Activated CD8-positive, alpha-beta memory T cell treated with anti-CD3 and anti-CD28 coated beads for 36 hours (primary cell): ENCODE results near the gene HOXD8. TPM values are rescaled to one million over a fixed set of nuclear protein-coding genes. Genes with fewer than 3 reads are reported as not detected.

Source experiments
- CTCF ChIA-PET: fragments of 350-600 bp; sonication (Branson Sonifier 250); formaldehyde crosslinking; loops from one replicate; lab custom pipeline; 2021; ENCODE audit warnings: antibody characterized with exemption; lab: Charles Lee
- POLR2A ChIA-PET: fragments of 350-600 bp; sonication (Branson Sonifier 250); formaldehyde crosslinking; loops from one replicate; lab custom pipeline; 2021; ENCODE audit warnings: antibody characterized with exemption; lab: Charles Lee
- total RNA-seq, 2 experiments: library from RNA; stranded (reverse); gene quantifications; one replicate each; pipeline ENCODE4 v1.2.3, GENCODE V29; 2021

Gene HOXD8
- total RNA-seq, 2 experiments from 2014 or later, result not detected

DNA sequence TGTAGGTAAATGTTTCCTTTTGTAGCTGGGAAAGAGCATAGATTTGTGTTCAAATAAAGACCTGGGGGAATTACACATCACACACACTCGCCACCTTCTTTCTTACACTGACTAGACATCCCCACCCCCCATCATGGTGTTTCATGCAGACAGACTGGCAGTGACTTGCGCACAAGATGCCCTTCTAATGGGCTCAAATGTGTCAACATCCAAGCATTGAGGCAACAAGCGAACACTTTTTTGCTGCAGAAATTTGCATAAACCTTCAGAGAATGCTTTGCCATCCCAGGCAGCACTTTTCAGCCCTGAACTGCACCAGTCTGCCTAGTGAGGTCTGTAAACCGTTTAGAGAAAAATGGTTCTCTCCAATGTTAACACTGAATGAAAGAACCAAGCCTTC, 4.5 kb downstream of the HOXD8 start:
- CTCF ChIA-PET, result no interaction called here
- POLR2A ChIA-PET, result no interaction called here

DNA sequence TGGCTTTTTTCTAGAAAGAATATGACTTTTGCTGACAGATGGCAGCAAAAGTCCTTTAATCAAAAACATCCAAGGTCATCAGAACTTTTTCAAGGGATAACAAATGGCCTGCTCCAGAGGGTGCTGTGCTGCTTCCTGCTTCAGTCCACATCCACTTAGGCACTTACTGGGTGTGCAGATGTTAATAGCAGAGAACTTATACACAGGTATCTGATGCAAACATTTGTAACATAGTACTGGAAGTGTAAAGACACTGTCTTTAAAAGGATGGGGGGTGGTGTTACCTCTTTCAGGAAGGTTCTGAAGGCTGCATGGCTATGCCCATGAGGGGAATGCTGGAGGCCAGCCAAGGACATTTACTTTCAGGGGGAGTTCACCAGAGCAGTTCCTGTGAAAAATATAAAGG, 5.5 kb downstream of the HOXD8 start:
- POLR2A ChIA-PET, result no interaction called here
- CTCF ChIA-PET, result interaction anchor here (1.3 kb wide), 1 partner anchor 504 kb away, joined by 4 read pairs; no protein-coding TSS in a partner anchor

DNA sequence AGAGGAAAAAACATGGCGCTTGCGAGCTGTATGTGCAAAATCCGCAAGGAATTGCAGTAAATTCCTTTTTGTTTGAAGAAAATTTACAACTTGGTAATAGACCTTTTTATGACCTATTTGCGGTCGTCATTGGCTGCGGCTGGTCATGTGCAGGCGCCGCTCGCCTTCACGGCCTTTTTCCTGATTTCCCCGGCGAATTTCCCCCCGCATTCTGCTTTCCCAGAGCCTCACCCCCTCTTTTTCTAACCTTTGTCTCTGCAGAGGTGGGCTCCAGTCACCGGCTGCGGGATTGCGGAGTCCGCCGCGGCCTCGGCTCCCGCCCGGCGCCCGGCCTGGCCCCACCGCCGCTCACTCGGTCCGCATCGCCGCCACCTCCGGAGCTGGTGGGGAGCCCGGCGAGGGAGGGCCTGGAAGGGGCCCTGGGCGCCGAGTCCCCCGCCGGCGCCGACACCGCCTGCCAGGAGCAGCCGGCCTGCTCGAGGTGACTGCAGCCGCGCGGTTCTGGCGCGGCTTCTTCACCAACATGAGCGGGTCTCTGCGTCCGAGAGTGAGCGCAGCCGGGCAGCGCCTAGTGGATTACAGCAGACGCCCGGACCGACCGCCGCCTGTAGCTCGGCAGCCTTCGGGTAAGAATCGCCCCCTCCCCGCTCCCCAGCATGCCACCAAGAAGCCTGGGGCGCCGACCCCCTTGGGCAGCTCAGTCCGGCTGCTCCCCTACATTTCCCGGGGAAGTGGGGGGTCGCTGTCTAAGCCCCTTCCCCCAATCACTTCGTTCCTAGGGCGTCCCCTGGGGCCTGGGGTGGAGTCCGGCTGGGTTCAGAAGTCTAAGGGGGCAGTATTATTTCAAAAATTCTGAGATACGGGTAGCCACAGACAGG, 7.1 kb downstream of the HOXD8 start:
- CTCF ChIA-PET, result interaction anchor here (1.3 kb wide), 1 partner anchor 502 kb away, joined by 4 read pairs; no protein-coding TSS in a partner anchor
- POLR2A ChIA-PET, result no interaction called here

DNA sequence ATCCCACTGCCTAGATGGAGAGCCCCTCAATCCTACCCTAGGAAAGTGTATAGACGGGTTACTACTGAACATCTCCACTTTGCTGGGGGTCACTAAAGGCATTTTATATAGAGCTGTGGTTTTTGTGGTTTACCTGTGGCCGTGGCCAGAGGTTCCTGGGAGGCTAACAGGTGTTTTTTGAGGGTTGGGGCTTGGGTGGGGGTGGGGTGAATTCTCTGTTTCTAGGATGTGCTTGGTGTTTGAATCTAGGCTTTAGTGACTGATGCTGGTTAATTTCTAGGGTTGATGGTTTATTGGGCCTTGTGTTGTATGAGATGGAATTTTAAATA, 7.7 kb downstream of the HOXD8 start:
- CTCF ChIA-PET, result no interaction called here
- POLR2A ChIA-PET, result no interaction called here

DNA sequence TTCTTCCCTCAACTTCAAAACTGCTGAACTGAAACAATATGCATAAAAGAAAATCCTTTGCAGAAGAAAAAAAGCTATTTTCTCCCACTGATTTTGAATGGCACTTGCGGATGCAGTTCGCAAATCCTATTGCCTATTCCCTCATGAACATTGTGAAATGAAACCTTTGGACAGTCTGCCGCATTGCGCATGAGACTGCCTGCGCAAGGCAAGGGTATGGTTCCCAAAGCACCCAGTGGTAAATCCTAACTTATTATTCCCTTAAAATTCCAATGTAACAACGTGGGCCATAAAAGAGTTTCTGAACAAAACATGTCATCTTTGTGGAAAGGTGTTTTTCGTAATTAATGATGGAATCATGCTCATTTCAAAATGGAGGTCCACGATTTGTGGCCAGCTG, 8.4 kb downstream of the HOXD8 start:
- POLR2A ChIA-PET, result no interaction called here
- CTCF ChIA-PET, result interaction anchor here (3.6 kb wide), 1 partner anchor 317 kb away, joined by 24 read pairs; no protein-coding TSS in a partner anchor

DNA sequence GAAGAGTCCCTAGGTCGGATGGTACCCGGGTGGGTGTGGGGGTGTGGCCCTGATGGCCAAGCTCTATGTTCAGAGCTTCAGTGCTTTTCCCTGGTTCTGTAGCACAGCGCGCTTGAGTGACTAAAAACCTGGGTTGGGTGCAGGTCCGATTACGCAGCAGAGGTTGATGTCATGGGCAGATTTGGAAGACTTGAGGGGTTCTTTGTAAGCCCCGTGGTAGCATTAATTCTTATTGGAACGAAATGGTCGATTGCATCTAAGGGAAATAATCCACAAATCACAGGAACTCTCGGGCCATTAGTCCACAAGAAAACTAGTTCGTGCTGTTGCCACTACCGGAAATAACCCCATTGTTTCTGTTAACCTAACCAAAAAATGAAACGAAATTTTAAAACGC, 9.0 kb downstream of the HOXD8 start:
- POLR2A ChIA-PET, result no interaction called here

DNA sequence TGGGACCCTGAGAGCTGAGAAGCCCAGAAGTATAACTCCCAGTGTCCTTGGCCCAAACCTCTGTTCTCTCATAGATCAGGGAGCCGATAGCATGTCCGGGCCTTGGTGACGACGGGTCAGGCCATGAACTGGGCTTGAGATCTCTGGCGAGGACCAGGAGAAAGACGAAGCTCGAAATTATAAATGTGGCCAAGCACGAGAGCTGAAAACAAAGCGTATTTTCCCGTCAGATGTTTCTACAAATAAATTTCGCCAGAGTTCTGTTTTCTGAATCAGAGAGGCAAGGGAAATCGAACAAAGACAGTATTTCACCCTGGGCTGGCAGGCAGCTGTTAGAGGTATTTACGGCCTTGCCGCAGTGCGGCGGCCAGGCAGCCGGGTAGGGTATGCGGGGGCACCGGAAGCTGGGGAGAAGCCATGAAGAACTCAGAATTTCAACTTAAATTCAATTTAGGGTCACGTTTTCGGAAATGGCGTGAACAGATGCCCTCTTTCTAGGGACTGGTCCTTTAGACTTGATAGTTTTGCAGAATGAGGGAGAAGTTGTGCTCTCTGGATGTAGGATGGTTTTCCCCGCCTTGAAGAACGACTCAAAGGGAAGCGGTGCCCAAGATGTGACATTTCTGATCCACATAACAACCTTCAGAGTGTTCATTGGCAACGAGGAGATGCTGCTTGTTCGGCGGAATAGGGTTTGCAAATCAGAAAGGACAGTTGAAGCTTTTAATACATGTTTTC, 9.6 kb downstream of the HOXD8 start:
- ChIA-PET POLR2A (no interaction called here), CTCF (interaction anchor here (1.6 to 3.6 kb wide), 3 partner anchors 29 to 415 kb away, joined by 4 to 24 read pairs (median 4); no protein-coding TSS in a partner anchor)

More for the DNA sequence above, 9.0 kb downstream of the HOXD8 start:
- CTCF ChIA-PET, result interaction anchor here (3.6 kb wide), 1 partner anchor 317 kb away, joined by 24 read pairs; no protein-coding TSS in a partner anchor

DNA sequence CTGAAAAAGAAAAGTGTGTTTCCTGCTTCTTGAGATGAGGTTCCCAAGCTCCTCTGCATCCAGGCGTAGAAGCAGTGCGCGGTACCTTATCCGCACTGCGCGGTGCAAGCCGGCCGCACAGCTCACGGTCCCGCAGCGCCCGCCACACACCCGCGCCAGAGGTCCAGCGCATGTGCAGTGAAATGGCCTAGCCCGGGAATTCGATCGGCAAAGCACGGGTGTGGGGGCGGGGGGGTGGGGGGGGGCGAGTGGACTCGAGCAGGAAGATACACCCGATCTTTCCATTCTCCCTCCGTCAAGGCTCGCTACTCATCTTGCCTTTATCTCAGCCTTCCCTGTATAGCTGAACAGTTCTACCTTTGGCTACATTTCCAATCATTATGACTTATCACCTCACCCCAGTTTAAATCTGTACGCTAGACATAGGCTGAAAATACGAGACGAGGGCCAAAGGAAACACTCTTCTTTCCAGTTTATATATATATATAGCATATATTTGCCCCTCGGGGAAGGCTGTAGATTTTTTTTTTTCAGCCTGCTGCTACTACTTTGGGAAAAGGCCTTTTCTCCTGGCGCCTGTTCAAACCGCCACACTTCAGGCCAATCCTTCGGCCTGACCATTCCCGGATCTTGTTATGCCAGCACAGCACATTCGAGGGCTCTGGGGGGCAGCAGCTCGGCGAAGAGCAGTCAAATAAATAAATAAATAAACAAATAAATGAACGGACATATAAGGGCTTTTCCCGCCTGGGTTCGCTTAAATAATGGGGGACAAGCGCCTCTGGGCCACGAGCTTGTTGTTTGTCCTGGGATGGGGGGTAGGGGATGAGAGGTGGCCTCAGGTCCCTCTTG, 10.4 kb downstream of the HOXD8 start:
- POLR2A ChIA-PET, result no interaction called here
- CTCF ChIA-PET, result interaction anchor here (0.6 to 3.6 kb wide), 21 partner anchors 8 to 1008 kb away, joined by 3 to 24 read pairs (median 4); partner anchors contain the start of gene HOXD8

DNA sequence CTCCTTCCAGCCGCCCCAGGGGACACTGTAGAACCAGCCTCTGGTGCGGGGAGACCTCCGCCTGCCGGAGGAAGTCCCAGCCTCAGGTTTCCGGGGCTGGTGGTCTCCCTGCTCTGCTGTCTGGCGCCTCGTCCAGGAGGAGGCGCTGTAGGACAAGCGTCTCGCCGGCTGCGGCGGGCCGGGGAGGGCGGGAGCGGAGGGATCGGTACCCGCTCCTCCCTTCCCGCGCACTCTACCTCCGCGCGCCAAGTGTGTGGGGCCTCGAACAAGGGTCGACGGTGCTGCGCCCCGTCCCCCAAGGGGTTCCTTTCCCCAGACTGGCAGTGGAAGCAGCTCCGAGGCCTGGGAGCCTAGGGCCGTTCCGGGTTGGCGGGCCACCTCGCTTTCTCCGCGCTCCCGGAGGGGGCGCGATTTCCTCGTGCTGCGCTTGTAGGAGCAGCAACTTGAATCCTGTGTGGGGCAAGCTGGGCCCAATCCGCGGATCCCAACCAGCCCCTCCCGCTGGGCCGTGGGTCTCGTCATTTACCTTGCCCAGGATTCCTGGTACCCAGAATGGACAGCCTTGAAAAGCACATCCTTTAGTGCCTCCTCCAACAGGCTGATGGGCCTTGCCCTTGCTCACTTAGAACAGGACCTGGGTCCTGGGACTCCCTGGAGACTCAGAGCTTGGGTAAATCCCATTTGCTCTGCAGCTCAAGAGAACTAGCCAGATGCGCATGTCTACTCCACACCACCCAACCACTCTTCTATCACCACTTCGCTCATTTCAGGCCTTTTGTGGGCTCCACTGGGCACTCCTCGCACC, 11.2 kb downstream of the HOXD8 start:
- ChIA-PET POLR2A (no interaction called here), CTCF (interaction anchor here (0.6 to 3.6 kb wide), 22 partner anchors 9 to 1007 kb away, joined by 3 to 24 read pairs (median 4); partner anchors contain the start of gene HOXD8)

DNA sequence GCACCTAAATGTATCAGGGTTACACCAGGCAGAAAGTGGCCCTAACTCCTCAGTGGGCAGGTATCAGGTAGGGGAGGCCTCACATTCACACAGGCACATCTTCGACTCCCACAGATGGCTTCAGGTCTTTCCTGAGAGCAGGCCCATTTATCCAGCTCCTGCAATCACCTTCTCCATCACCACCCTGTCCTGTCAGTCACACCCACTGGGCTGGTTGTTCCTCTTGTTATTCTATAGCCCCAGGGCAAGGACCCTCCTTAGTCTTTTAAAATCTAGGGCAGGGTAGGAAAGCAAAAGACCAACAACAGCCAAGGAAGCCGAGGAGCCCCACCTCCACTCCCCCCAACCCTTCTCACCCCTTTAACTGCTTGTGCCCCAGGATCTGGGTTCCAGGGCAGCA, 12.8 kb downstream of the HOXD8 start:
- POLR2A ChIA-PET, result no interaction called here

DNA sequence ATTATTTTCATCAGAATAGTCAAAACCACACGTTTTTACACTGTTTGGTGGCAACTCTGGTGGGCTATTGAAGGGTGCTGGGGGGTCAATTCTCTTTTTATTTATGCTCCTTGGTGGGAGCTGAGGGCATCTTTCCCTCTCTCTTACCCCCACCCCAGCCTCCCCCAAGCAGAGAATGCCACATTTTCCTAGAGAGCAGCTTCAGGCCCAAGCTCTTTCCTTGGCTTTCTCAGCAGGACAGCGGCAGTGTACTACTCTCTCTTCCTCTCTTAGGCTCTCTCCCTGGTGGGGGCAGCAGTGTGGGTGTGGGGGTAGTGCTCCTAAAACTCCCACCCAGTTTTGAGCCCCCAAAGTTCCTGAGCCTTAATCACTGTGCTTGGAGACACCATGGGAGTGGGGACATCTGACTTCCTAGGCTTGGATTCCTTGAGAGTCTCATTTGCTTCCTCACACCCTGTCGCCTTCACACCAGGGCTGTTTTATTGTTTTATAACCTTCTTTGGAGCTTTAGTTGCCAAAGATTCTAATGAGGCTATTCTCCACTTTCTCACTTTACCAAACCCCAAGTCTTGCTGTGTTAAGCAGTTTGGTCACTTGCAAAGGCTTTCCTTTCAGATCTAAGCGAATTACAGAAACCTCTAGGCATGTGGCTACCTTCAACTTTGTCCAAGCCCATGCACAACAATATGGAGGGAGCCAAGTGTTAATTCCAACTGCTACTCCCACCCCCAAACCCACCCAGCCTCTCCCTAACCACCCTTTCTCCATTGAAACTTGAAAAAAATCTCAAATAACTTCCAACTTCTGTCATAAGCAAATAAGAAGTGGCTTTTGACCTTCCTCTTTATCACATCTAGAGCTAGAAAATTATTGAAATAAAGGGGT, 15.8 kb downstream of the HOXD8 start:
- ChIA-PET POLR2A (no interaction called here), CTCF (interaction anchor here (1.6 kb wide), 1 partner anchor 18 kb away, joined by 4 read pairs; no protein-coding TSS in a partner anchor)

More for the DNA sequence above, 12.8 kb downstream of the HOXD8 start:
- CTCF ChIA-PET, result interaction anchor here (1.3 kb wide), 1 partner anchor 15 kb away, joined by 3 read pairs; no protein-coding TSS in a partner anchor

DNA sequence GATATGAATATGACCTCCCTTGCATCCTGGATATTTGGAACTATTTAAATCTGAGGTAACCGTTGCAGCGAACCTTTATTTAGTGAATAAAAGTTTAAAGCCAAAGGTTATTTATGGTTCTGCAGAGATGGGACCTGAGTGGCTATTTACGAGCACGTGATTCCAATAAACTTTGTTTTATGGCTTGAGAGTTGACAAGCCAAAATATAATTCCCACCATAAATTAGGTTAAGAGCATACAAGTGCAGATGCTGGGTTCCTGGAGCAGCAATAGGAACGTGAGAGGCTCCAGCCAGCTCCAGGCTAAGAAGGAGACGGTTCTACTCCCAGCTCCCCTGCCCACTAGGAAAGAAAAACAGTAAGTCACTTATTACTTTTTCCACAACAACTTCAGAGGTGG, 16.6 kb downstream of the HOXD8 start:
- ChIA-PET POLR2A (no interaction called here), CTCF (interaction anchor here (1.6 kb wide), 1 partner anchor 19 kb away, joined by 4 read pairs; no protein-coding TSS in a partner anchor)

DNA sequence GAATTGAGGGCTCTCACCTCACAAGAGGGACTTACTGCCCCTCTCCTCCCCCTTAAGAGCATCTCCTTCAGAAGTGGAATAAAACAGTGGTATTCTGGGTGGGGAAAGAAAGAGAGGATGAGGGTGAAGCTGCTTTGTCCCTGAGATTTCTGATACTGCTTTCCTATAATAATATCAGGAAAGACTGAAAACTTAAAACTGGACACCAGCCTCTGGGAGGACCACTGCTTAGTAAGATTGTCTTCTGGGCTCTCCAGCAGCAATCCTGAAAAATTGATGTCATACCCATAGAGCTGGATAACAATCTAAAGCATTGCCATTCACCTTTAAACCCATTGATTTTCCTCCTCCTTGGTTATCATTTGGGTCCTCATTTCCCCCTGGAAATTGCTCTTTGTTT, 17.1 kb downstream of the HOXD8 start:
- ChIA-PET POLR2A (no interaction called here), CTCF (no interaction called here)

DNA sequence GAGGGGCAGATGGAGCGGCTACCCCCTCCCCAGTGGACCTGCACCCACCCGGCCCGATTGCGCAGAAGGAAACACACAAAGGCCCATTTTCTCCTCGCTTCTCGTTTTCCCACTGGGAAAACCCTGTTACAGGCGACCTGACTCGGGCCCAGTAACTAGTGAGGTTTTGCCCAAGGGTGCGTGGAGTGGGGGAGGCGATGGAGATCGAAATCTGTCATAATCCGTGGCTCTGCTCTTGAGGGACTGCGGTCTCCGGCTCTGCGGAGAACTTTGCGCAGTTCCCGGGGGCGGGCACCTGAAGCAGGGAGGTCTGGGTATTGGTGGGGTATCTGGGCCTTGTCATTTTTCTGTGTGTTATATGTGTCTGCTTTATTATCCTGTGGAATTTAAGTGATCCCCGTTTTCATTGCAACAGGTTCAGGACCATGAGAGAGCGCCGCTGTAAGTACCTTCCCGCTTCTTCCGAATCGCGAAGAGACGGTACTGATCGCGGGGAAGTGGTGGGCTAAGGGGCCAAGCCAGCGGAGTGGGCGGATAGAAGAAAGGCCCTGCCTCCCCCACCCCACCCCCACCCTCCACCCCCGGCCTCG, 17.8 kb downstream of the HOXD8 start:
- POLR2A ChIA-PET, result no interaction called here
- CTCF ChIA-PET, result interaction anchor here (0.8 kb wide), 1 partner anchor 491 kb away, joined by 3 read pairs; no protein-coding TSS in a partner anchor

DNA sequence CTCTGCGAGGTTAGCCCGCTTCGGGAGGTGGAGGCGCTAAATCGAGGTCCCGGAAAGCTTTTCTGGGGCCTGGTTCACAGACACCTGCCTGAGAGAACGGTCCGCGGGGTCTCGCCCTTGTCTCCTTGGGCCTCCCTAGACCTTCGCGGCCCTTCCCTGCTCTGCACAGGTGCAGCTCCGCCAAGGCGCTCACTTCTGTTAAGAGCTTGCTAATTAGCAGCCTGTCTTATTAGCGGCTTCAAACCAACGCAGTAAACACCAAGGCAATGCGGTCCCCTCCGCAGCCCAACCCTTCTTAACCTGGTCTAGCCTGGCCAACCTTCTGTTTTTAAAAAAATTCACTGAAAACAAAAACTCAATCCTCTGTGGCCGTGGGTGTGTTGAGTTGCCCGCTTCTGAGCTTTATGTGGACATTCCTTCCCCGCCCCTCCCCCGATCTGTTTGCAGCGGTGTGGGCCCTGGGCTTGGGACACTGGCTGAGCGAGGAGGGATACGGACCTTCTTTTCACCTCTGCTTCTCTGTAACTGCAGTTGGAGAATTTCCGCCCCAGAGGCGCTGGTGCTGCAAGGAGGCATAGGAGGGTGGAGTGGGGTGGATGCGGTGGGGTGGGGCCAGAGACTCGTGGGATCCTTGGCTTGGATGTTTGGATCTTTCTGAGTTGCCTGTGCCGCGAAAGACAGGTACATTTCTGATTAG, 18.4 kb downstream of the HOXD8 start:
- POLR2A ChIA-PET, result interaction anchor here (0.6 kb wide), 1 partner anchor 197 kb away, joined by 4 read pairs; no protein-coding TSS in a partner anchor
- CTCF ChIA-PET, result interaction anchor here (0.8 kb wide), 1 partner anchor 491 kb away, joined by 3 read pairs; no protein-coding TSS in a partner anchor
